MV-4-11 (cell line): Measurements from ENCODE around the gene E2F3.
A peak's percentile ranks its signal among the peaks of the same experiment; 100 is the strongest.
"Not testable (repeated sequence)": the region's sequence is repeated elsewhere in the genome, so short reads cannot be mapped to it uniquely, and the experiment has no call there.

ENCODE experiments used
- DNase-seq: peaks from one replicate; lab custom pipeline; 2025; lab: John Stamatoyannopoulos, UW

E2F3 gene

GRCh38 chr6:20467437-20467836 is 65.8 kb downstream of the E2F3 start:
- DNase-seq, result no peak

GRCh38 chr6:20468209-20468608 is 66.5 kb downstream of the E2F3 start:
- DNase-seq, result no peak

DNA sequence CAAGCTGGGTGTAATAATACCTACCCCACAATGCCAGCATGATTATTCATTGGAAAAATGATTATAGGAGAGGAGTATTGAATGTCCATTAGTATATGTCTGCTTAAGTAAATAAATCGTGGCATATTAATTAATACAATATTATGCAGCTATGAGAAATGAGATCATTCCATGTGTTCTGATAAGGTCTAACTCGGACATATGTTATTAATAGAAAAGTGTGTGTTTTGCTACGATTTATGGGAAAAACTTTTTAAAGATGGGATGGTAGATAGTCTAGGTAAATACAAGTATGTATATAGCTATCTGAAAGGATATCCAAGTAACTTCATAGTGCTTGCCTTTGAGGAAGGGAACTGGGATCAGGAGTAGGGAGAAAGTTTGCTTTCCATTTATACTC is 71.1 kb downstream of the E2F3 start:
- DNase-seq, result no peak

DNA sequence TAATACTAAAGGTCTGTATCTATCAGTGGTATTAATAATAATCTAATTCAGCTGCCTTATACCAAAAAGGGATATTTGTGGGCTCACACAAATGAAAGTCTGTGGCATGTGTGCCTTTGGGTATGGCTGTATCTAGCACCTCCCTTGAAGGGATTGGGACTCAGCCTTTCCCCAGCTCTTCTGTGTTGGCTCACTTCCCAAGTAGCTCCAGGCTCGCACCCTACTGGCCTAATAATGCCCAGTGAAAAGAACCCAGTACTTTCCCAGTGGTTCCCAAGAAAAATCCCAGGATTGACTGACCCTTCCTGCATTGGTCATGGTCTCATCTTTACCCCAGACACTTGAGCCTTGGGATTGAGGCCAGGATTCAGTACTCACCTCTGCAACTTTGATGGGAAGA is 71.8 kb downstream of the E2F3 start:
- DNase-seq, result no peak

DNA sequence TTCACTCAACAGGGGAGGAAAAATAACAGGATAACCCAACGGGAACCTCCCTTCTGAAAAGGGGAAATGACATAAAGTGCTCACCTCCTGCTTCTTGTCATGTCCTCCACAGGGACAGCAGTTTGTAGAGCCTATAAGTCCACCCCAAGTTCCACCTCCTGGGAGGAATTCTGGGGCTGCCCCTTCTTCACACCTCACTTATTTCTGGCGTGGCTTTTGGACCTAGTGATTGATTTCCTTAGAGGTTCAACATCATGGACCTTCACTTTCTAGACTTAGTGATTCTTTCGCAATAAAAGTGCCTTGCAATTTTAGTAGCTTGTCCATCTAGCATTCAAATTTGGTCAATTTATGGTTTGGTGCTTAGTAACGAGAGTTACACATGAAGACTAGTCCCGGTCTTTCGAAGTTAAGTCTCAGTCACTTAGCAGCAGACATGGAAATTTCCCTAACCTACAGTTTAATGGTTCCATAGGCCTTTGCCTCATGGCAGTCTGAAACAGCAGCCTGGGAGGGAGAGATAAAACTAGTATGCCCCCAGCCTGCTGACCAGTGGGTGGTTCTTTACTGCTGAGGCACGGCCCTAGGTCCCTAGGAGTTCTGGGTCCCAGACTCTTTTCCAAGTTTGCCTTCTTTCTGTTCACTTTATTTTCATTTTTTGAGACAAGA is 73.3 kb downstream of the E2F3 start:
- peak; percentile 56 for DNase-seq

DNA sequence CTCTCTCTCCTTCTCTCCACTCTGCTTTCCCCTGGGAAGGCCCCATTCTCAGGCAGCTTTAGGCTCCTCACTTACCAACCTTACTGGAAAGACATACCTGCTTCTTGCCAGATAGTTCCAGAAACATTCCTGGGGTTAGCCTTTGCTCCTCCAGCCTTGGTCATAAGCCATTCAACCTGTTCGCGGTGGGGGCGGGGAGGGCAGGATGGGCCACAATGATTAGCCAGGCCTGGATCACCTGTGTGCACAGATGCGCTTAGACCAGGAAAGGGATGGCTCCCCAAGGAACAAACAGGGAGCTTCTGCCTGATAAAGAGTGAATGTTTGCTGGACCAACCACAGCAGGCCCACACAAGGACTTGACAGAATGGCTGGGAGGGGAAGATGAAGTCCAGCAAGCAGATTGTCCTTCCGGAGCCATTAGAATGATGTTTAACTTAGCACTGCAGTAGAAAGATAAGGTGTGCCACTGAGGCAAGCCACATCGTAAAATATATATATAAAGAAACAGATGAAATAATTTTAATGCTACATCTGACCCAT is 74.9 kb downstream of the E2F3 start:
- no peak for DNase-seq

DNA sequence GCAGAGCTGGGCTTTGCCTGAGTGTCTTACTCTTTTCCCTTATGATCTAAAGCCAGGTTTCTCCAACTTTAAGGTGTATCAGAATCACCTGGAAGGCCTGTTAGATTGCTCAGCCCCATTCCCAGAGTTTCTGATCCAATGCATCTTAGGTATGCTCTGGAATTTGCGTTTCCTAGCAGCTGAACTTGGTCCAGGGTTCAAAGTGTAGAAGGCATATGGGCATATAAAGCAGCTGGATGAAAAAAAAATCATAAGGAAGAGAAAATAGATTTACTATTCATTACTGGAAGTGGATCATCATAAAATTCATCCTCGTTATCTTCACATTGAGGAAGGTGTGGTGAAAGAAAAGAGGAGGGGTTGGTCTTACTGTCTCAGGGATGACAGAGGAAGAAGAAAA is 75.8 kb downstream of the E2F3 start:
- no peak for DNase-seq

GRCh38 chr6:20479060-20479459 is 77.4 kb downstream of the E2F3 start:
- DNase-seq, result no peak

- no peak for DNase-seq
These were observed 77.8 kb downstream of the E2F3 start for GRCh38 chr6:20479526-20479925.

DNA sequence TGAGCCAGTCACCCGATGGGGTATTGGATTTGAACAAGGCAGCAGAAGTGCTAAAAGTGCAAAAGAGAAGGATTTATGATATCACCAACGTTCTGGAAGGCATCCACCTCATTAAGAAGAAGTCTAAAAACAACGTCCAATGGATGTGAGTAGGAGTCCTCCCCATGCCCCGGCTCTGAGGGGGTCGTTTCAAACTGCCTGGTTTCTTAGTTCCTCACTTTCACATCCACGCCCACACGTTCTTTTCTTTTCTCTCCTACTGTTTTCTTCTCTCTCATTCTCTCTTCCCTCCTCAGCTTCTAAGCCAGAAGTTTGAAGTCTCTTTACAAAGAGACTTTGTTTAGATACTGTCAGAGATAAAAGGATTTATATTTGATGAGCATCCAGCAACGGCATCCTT is 79.6 kb downstream of the E2F3 start:
- peak; percentile 33 for DNase-seq

DNA sequence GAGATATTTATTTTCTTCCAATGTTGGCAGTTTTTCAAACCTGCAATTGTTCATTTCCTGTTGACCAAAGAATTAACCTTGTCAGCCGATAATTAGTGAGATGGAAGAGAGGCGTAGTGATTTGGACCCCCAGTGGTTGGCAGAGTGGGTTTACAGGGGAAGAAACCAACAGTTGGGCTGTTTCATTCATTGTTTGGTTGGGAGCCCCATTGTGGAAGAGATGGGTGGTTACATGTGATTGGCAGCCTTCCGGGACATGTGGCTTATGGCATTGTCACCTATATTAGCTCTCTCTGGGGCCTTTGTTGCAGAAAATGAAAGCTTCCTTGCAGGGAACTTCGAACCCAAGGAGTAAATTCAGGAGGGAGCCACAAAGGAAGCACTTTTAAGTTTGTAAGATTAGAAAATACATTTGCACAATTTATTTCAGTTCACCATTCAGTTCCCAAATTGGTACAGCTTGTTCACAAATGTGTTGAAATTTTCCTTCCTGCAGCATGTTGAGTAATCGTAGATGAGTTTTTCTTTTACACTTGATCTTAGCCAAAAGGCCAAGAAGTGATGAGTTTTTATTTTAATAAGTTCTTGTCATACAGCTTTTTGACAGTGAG is 82.3 kb downstream of the E2F3 start:
- peak; percentile 85 for DNase-seq

- DNase-seq, result no peak
These were observed 85.0 kb downstream of the E2F3 start for GRCh38 chr6:20486641-20487040.

DNA sequence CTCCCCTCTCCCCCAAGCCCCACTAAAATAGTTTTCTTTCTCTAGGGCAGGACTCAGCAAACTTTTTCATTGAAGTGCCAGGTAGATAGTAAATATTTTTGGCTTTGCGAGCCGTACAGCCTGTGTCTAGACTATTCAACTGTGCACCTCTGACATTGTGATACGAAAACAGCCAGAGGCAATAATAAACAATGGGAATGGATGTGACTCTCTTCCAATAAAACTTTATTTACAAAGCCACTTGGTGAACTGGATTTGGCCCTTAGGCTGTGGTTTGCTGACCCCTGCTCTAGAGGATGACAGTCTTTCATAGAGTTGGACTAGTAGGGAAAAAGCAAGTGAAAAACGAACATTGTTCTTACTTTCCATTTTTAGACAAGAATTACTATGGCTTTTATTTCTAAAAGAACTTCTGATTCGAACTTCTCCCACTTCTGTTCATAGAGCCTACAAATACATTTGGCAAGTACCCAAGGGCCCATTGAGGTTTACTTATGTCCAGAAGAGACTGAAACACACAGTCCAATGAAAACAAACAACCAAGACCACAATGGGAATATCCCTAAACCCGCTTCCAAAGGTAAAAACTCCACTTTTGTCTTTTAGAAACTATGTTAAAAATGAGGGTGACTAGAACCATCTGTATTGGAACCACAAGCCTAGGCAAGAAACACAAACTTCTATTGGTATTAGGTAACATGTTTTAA is 86.1 kb downstream of the E2F3 start:
- no peak for DNase-seq

DNA sequence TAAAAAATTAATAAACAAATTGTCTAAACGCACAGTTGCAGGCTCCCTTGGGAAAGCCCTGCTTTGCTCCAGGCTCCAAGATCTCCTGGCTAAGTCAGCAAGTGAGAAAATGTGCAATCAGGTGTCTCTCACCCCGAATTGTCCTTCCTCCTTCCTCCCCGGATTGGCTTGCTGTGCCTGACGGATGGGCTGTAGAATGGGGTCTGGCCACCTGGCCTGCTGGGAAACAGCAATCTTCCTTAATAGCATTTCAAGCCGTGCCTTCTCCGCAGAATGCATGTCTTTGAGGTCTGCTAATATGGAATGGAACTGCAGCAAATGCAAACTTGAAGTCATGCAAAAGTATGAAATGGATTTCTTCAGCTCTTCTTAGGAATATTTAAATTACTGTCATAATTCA is 88.9 kb downstream of the E2F3 start:
- DNase-seq, result no peak

DNA sequence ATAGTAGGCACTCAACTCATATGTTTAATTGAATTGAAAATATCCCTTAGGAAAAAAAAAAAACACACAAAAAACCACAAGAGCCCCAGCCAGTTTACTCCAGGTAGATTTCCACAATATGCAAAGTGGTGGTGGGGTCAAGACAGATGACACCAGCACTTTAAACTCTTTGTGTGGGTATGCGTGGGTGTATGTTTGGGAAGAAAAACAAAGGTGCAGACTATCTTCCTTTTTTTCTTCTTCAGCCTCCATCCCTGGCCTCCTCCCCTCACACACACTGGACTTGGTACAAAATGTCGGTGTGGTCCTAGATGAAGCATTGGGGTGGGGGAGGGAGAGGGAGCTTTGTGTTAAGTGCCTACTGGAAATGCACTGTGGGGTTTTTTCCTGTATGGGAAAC is 90.4 kb downstream of the E2F3 start:
- no peak for DNase-seq

GRCh38 chr6:20497216-20498040 is 95.7 kb downstream of the E2F3 start:
- DNase-seq, result peak; percentile 27

GRCh38 chr6:20498041-20498385 is 96.3 kb downstream of the E2F3 start:
- DNase-seq, result no peak

- DNase-seq, result no peak
These were observed 107.5 kb downstream of the E2F3 start for GRCh38 chr6:20509212-20509611.

- DNase-seq, result no peak
These were observed 110.2 kb downstream of the E2F3 start for GRCh38 chr6:20511852-20512251.

GRCh38 chr6:20525208-20525607 is 123.5 kb downstream of the E2F3 start:
- not testable (repeated sequence) for DNase-seq

DNA sequence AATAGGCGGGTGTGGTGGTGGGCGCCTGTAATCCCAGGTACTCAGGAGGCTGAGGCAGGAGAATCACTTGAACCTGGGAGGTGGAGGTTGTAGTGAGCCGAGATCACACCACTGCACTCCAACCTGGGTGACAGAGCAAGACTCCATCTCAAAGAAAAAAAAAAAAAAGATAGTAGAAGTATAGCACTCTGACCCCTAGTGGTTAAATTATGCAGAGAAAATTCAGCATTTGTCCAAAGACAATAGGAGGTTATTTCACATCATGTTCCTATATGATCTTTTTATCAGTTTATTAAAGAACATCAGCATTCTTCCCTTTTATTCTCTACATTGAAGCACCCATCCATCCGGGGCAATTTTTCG is 127.4 kb downstream of the E2F3 start:
- DNase-seq, result peak; percentile 59

DNA sequence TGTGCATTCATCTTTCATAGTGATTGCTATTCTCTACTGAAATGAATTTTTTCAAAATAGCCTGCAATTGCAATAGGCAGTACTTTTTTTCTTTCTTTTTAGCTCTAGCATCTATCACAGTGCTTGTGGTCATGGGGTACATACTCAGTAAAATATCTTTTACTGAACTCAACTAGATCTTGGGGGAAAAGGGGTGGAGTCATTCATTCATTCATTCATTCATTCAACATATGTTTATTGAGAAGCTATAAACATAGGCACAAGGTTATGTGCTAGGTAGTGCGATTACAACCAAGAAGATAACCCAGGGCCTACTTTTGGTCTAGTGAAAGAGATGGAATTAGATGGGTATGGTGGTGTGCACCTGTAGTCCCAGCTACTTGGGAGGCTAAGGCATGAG is 131.2 kb downstream of the E2F3 start:
- no peak for DNase-seq
